Fibroblast of lung (primary cell): ENCODE data around the gene BCL11A. TPM values are rescaled to one million over a fixed set of nuclear protein-coding genes. Genes with fewer than 3 reads are reported as not detected.
A peak's percentile ranks its signal among the peaks of the same experiment; 100 is the strongest.

Experiments
- DNase-seq, 2 donors: peaks; one replicate each; pipeline versions ENCODE4 v3.0.0 to v3.0.0-alpha.2; 2010; ENCODE audit warnings: low read depth in 2 of 2
- H2AFZ ChIP-seq: 2 replicates; pipeline ENCODE4 v1.5.1; 2012; ENCODE audit warnings: low read length, control low read depth, inconsistent platforms
- H3K27ac ChIP-seq: 2 replicates; pipeline ENCODE4 v1.5.1; 2011; ENCODE audit warnings: low read length, control low read depth; ENCODE audit not compliant: insufficient read depth
- H3K27me3 ChIP-seq: 2 replicates; pipeline ENCODE4 v1.5.1; 2011; ENCODE audit warnings: mild to moderate bottlenecking, low read length; ENCODE audit not compliant: control insufficient read depth, insufficient read depth
- H3K36me3 ChIP-seq: 2 replicates; pipeline ENCODE4 v1.5.1; 2011; ENCODE audit warnings: low read length; ENCODE audit not compliant: control insufficient read depth, insufficient read depth
- H3K4me1 ChIP-seq: 2 replicates; pipeline ENCODE4 v1.5.1; 2011; ENCODE audit warnings: low read length; ENCODE audit not compliant: control insufficient read depth, insufficient read depth; ENCODE audit errors: extremely low read depth
- H3K4me2 ChIP-seq: 2 replicates; pipeline ENCODE4 v1.5.1; 2011; ENCODE audit warnings: low read length, control low read depth; ENCODE audit not compliant: insufficient read depth; ENCODE audit errors: extremely low read depth
- H3K4me3 ChIP-seq, 4 experiments: fragments of 200-600 bp in 1 of 4; sonication (generic) in 1 of 4; replicated peaks in 1 of 4; 2 replicates each; pipeline ENCODE4 v1.5.1; 2011 to 2016; ENCODE audit warnings: low read length in 4 of 4, low read depth in 3 of 4, mild to moderate bottlenecking in 3 of 4, control low read depth in 2 of 4, inconsistent platforms in 1 of 4, mixed read lengths in 1 of 4; ENCODE audit not compliant: insufficient read depth in 1 of 4; ENCODE audit errors: control extremely low read depth in 1 of 4
- H3K79me2 ChIP-seq: 2 replicates; pipeline ENCODE4 v1.5.1; 2012; ENCODE audit warnings: mild to moderate bottlenecking, low read length, inconsistent platforms; ENCODE audit not compliant: control insufficient read depth, insufficient read depth
- H3K9ac ChIP-seq: 2 replicates; pipeline ENCODE4 v1.5.1; 2011; ENCODE audit warnings: mild to moderate bottlenecking, low read length, control low read depth; ENCODE audit not compliant: insufficient read depth
- H3K9me3 ChIP-seq: 2 replicates; pipeline ENCODE4 v1.5.1; 2012; ENCODE audit warnings: low read depth, low read length; ENCODE audit not compliant: control insufficient read depth, insufficient read depth
- H4K20me1 ChIP-seq: 2 replicates; pipeline ENCODE4 v1.5.1; 2011; ENCODE audit warnings: low read length; ENCODE audit not compliant: control insufficient read depth, insufficient read depth; ENCODE audit errors: extremely low read depth
- EZH2 ChIP-seq: IDR thresholded peaks from 2 replicates; pipeline ENCODE4 v1.5.1; 2012; ENCODE audit warnings: low read length, control low read depth, mild to moderate bottlenecking; ENCODE audit errors: missing control alignments
- polyA plus RNA-seq, 2 donors: library from polyadenylated mRNA; depleted of rRNA in 1 of 2; stranded (reverse) in 1 of 2; unstranded in 1 of 2; fragments of >200 nt; gene quantifications; 2 replicates each; pipeline ENCODE4 v1.2.1, GENCODE V29; 2011 to 2012; ENCODE audit warnings: missing spikeins in 1 of 2
- total RNA-seq: library from RNA; depleted of rRNA; stranded (reverse); fragments of >200 nt; gene quantifications from 2 replicates; pipeline ENCODE4 v1.2.1, GENCODE V29; 2014
- TF ChIP-seq, protein P1 (sequence below), 2 donors: IDR thresholded peaks in 1 of 2; conservative IDR thresholded peaks in 1 of 2; 1 replicate in 1 of 2; 2 replicates in 1 of 2; pipeline ENCODE4 v1.5.1; 2011 to 2012; ENCODE audit warnings: low read length in 2 of 2, control low read depth in 1 of 2, inconsistent platforms in 1 of 2, low read depth in 1 of 2, mild to moderate bottlenecking in 1 of 2

BCL11A gene
- total and polyA plus RNA-seq, 2 donors (not counting 1 experiment from before 2014, with no cell fraction given): 0.09 to 0.17 TPM

GRCh38 chr2:60465736-60466135, 87.7 kb downstream of the BCL11A start:
- H3K27me3 ChIP-seq: no peaks in the 10 kb centered on the region

DNA sequence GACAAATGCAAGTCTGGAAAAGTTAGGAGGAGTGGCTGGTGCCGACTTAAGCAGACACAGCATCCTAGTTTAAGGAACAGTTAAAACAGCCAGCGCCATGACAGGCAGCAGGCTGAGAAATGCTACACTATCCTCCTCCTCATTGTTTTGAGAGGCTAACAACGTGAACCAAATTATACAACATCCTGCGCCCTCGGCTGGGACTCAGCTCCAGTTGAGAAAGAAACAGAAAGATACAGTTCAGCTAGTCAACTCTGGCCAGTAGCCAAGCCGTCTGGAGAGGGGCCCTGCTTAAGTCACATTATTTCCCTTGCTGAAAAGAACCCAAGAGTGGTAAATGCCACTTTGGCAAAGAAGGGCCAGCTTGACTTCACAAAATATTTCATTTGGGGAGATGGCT, 90.2 kb downstream of the BCL11A start:
- Histone ChIP-seq H4K20me1 (no peaks in the 10 kb centered on the region), H3K9me3 (no peaks in the 10 kb centered on the region), H3K27ac (no peak overlapping the region), H2AFZ (no peak overlapping the region), H3K9ac (no peak overlapping the region), H3K4me3 (no peak overlapping the region), H3K4me1 (no peaks in the 10 kb centered on the region), H3K27me3 (no peaks in the 10 kb centered on the region), H3K4me2 (no peak overlapping the region), H3K79me2 (no peaks in the 10 kb centered on the region), H3K36me3 (no peaks in the 10 kb centered on the region)
- peak; percentile 31 to 47 for DNase-seq
- TF ChIP-seq EZH2: no peak
- TF ChIP-seq, protein P1, sequence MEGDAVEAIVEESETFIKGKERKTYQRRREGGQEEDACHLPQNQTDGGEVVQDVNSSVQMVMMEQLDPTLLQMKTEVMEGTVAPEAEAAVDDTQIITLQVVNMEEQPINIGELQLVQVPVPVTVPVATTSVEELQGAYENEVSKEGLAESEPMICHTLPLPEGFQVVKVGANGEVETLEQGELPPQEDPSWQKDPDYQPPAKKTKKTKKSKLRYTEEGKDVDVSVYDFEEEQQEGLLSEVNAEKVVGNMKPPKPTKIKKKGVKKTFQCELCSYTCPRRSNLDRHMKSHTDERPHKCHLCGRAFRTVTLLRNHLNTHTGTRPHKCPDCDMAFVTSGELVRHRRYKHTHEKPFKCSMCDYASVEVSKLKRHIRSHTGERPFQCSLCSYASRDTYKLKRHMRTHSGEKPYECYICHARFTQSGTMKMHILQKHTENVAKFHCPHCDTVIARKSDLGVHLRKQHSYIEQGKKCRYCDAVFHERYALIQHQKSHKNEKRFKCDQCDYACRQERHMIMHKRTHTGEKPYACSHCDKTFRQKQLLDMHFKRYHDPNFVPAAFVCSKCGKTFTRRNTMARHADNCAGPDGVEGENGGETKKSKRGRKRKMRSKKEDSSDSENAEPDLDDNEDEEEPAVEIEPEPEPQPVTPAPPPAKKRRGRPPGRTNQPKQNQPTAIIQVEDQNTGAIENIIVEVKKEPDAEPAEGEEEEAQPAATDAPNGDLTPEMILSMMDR (conservative IDR thresholded peaks at IDR 0.05 in 1 of 2, IDR thresholded peaks at IDR 0.05 in 1 of 2; ENCODE audit: low read depth in 1 of 2, low read length in 2 of 2): no peak

More at GRCh38 chr2:60465736-60466135, 87.7 kb downstream of the BCL11A start:
- no peak overlapping the region for H3K4me3 ChIP-seq
- no peak overlapping the region for H2AFZ ChIP-seq
- H3K36me3 ChIP-seq: no peaks in the 10 kb centered on the region
- H3K9me3 ChIP-seq: no peaks in the 10 kb centered on the region
- H3K79me2 ChIP-seq: no peaks in the 10 kb centered on the region
- H4K20me1 ChIP-seq: no peaks in the 10 kb centered on the region
- DNase-seq: peak in 1 of 2 donors; percentile 33
- no peaks in the 10 kb centered on the region for H3K4me1 ChIP-seq
- H3K27ac ChIP-seq: no peak overlapping the region
- H3K9ac ChIP-seq: no peak overlapping the region
- TF ChIP-seq, protein P1 (conservative IDR thresholded peaks at IDR 0.05 in 1 of 2, IDR thresholded peaks at IDR 0.05 in 1 of 2; ENCODE audit: low read depth in 1 of 2, low read length in 2 of 2): no peak
- TF ChIP-seq EZH2: no peak
- H3K4me2 ChIP-seq: no peak overlapping the region

DNA sequence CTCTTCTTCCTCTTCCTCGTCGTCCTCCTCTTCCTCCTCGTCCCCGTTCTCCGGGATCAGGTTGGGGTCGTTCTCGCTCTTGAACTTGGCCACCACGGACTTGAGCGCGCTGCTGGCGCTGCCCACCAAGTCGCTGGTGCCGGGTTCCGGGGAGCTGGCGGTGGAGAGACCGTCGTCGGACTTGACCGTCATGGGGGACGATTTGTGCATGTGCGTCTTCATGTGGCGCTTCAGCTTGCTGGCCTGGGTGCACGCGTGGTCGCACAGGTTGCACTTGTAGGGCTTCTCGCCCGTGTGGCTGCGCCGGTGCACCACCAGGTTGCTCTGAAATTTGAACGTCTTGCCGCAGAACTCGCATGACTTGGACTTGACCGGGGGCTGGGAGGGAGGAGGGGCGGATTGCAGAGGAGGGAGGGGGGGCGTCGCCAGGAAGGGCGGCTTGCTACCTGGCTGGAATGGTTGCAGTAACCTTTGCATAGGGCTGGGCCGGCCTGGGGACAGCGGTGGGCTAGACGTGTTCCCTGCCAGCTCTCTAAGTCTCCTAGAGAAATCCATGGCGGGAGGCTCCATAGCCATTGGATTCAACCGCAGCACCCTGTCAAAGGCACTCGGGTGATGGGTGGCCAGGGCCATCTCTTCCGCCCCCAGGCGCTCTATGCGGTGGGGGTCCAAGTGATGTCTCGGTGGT, 91.9 kb downstream of the BCL11A start:
- Histone ChIP-seq H3K9ac (no peak overlapping the region), H3K4me3 (no peak overlapping the region), H3K79me2 (no peaks in the 10 kb centered on the region), H3K27me3 (no peaks in the 10 kb centered on the region), H3K36me3 (no peaks in the 10 kb centered on the region), H4K20me1 (no peaks in the 10 kb centered on the region), H3K4me1 (no peaks in the 10 kb centered on the region), H3K27ac (no peak overlapping the region), H3K9me3 (no peaks in the 10 kb centered on the region), H3K4me2 (no peak overlapping the region), H2AFZ (no peak overlapping the region)
- TF ChIP-seq EZH2: no peak
- TF ChIP-seq, protein P1 (conservative IDR thresholded peaks at IDR 0.05 in 1 of 2, IDR thresholded peaks at IDR 0.05 in 1 of 2; ENCODE audit: low read depth in 1 of 2, low read length in 2 of 2): no peak
- no peak for DNase-seq
